ENCODE data around the gene MTFR1L.
A peak's percentile ranks its signal among the peaks of the same experiment; 100 is the strongest.

MTFR1L gene

DNA sequence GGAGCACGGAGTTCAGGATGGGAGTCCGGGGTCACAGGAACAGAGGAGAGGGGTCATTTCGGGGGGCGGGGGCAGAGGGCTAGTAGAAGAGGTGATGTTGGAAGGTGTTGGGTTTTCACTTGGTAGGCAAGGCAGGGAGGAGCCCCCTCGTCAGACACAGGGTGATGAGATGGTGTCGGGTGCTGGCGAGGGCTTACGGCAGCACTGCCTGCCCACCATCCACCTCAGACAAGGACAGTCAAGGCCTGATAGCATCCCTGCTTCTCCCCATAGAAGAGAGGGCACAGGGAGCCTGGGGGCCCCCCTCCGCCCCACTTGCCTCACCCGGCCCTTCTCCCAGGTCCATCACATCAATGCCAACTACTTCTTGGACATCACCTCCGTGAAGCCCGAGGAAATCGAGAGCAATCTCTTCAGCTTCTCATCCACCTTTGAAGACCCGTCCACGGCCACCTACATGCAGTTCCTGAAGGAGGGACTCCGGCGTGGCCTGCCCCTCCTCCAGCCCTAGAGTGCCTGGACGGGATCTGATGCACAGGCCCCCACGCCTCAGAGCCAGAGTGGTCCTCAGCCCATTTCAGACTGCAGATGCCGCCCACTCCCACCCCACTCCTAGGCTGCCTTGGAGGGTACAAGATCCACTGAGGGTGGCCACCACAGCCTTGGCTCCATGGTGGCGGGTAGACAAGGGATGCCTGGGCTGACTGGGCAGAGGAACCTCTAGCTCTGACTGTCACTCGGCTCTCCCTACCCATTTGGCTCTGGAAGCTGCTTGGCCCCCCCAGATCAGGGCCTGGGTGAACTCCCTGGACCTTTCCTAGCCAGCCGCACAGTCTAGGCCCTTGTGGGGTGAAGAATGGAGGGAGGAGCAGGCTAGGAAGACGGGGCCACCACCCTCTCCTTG lies 4.3 kb upstream of the MTFR1L start:
- no peak overlapping the region for H3K4me3 ChIP-seq (ENCODE audit: low read depth, low read length)
- no peak for DNase-seq (ENCODE audit: low read depth)
- TF ChIP-seq, protein P1, sequence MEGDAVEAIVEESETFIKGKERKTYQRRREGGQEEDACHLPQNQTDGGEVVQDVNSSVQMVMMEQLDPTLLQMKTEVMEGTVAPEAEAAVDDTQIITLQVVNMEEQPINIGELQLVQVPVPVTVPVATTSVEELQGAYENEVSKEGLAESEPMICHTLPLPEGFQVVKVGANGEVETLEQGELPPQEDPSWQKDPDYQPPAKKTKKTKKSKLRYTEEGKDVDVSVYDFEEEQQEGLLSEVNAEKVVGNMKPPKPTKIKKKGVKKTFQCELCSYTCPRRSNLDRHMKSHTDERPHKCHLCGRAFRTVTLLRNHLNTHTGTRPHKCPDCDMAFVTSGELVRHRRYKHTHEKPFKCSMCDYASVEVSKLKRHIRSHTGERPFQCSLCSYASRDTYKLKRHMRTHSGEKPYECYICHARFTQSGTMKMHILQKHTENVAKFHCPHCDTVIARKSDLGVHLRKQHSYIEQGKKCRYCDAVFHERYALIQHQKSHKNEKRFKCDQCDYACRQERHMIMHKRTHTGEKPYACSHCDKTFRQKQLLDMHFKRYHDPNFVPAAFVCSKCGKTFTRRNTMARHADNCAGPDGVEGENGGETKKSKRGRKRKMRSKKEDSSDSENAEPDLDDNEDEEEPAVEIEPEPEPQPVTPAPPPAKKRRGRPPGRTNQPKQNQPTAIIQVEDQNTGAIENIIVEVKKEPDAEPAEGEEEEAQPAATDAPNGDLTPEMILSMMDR (IDR thresholded peaks at IDR 0.05; ENCODE audit: low read depth, low read length): no peak
- TF ChIP-seq POLR2A (IDR thresholded peaks at IDR 0.05; ENCODE audit: extremely low read depth, insufficient read length): no peak
- no peak for TF ChIP-seq MYC (IDR thresholded peaks at IDR 0.05; ENCODE audit: low read depth, low read length)
- TF ChIP-seq, protein P2, sequence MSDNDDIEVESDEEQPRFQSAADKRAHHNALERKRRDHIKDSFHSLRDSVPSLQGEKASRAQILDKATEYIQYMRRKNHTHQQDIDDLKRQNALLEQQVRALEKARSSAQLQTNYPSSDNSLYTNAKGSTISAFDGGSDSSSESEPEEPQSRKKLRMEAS (IDR thresholded peaks at IDR 0.05; ENCODE audit: low read depth, low read length): no peak

DNA sequence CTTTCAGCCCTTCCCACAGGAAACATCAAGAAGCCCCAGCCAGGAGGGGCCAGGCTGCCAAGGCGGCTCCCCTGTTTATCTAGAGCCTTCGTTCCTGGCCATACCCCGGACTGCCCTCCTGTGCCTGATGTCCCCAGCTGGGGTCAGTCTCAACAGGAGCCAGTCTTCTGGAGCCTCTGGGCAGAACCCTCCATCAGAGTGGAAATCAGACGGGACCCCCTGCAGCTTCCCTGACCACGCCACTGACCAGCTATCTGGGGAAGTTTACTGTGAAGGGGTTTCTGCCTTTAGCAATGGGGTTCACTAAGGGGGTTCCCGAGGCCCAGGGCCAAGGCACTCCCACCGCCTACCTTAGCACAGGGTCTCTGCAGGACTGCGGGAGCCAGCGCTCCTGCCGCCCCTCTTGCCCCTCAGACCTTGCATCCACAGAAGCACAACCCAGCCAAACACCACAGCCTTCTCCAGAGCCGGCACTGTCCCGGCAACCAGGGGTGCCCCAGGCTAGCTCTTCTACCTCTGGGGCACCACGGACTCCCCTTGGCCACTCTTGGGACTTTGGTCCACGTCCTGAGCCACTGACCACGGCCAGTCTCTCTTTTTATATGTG lies 3.5 kb upstream of the MTFR1L start:
- no peak for DNase-seq (ENCODE audit: low read depth)
- TF ChIP-seq, protein P2 (IDR thresholded peaks at IDR 0.05; ENCODE audit: low read depth, low read length): no peak
- TF ChIP-seq, protein P1 (IDR thresholded peaks at IDR 0.05; ENCODE audit: low read depth, low read length): no peak
- no peak for TF ChIP-seq POLR2A (IDR thresholded peaks at IDR 0.05; ENCODE audit: extremely low read depth, insufficient read length)
- no peak for TF ChIP-seq MYC (IDR thresholded peaks at IDR 0.05; ENCODE audit: low read depth, low read length)
- no peak overlapping the region for H3K4me3 ChIP-seq (ENCODE audit: low read depth, low read length)

DNA sequence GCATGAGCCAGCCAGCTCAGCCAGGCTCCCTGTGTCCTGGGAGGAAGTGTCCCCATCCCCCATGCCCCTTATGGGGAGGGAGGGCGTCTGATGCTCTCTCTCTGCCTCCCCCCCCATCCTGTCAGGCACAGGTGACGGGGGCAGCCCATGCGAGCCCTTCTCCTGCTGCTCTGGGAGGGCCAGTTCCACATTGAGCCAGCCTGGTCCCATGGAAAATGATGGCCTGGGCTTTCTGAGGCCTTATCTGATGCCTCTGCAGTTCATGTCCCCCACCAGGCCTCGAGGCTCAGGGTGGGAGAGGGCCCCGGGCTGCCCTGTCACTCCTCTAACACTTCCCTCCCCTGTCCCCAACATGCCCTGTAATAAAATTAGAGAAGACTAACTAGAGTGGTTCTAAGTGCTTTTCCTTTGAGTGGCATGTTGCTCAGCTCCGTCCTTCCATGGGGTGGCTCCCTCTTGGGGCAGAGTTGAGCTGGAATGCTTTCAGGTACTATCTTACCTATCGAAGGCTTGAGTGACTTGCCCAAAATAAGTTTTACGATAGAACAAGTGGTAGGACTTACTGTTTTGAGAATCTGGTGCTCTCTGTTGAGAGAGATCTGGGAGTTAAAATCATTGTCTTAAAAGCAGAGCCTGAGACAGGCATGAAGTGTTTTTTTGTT lies 1.8 kb upstream of the MTFR1L start:
- DNase-seq (ENCODE audit: low read depth): no peak

DNA sequence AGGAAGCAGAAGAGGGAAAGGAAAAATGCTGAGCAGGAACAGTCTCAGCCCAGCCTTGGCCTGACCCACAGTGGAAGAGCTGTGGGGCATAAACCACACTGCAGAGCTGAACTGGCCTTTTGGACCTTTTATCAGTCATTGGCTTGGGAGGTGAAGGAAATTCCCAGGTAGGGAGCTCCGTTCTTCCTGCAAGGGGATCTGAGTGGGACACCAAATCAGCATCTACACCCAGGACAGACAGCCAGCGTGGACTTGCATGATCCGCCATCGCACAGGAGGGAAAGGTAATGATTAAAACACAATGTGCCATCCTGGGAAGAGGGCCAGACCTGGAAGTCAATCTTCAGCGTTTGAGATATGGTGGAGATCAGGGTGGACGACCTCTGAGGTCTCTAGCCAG lies 1.2 kb upstream of the MTFR1L start:
- no peak overlapping the region for H3K4me3 ChIP-seq (ENCODE audit: low read depth, low read length)
- TF ChIP-seq POLR2A (IDR thresholded peaks at IDR 0.05; ENCODE audit: extremely low read depth, insufficient read length) (no peak), MYC (IDR thresholded peaks at IDR 0.05; ENCODE audit: low read depth, low read length) (no peak)
- TF ChIP-seq, protein P1 (IDR thresholded peaks at IDR 0.05; ENCODE audit: low read depth, low read length): no peak
- TF ChIP-seq, protein P2 (IDR thresholded peaks at IDR 0.05; ENCODE audit: low read depth, low read length): no peak
- no peak for DNase-seq (ENCODE audit: low read depth)

More for the DNA sequence above, 1.8 kb upstream of the MTFR1L start:
- TF ChIP-seq, protein P2 (IDR thresholded peaks at IDR 0.05; ENCODE audit: low read depth, low read length): no peak
- TF ChIP-seq MYC (IDR thresholded peaks at IDR 0.05; ENCODE audit: low read depth, low read length): no peak
- TF ChIP-seq, protein P1 (IDR thresholded peaks at IDR 0.05; ENCODE audit: low read depth, low read length): no peak
- TF ChIP-seq POLR2A (IDR thresholded peaks at IDR 0.05; ENCODE audit: extremely low read depth, insufficient read length): no peak
- H3K4me3 ChIP-seq (ENCODE audit: low read depth, low read length): no peak overlapping the region

DNA sequence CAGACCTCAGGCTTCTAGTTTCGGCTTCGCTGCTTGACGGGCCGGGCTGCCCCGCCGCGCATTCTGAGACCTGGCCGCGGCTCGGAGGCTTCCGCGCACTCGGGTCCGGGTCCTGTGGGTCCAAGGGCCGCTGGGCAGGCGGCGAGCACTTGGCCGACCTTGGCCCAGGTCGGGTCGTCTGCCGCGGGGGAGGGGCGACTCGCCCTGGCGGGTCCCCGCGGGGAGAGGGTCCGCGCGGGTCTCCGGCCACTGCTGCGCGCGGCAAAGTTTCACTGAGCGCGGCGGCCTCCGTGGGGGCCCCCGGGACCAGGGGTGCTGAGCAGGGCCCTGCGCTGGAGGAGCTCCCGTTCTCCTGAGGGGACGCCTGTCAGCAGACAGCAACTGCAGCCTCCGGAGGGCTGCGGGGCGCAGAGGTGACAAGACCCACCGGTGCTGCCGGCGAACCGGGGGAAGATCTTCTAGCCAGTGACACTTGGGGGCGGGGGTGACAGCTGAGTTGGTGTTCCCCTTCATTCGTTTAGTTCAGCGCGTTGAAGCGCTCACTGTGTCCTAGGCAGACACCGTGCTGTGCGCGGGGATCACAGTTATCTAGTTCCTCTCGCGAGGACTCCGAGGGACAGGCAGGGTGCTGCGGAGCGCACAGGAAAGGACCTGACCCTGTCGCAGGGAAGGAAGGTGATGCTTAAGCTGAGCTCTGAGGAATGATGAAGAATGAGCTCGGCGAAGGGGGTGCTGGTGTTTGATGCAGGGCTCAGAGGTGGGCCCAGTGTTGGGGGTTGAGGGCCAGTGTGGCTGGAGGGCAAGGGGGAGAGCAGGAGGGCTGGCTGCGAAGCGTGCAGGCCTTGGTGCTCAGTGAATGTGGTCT lies 725 bp downstream of the MTFR1L start:
- peak; percentile 51 for TF ChIP-seq POLR2A (IDR thresholded peaks at IDR 0.05; ENCODE audit: extremely low read depth, insufficient read length)
- no peak; the same call in 1 of the 2 replicates for TF ChIP-seq MYC (IDR thresholded peaks at IDR 0.05; ENCODE audit: low read depth, low read length)
- H3K4me3 ChIP-seq (ENCODE audit: low read depth, low read length): peak overlapping the region; percentile 78
- peak; percentile 88 for DNase-seq (ENCODE audit: low read depth)
